Activated T-helper 1 cell treated with Interleukin-2 at 50 U/mL for 16 hours (primary cell): Measurements from ENCODE around the gene OR4F15.

Experiments used
- DNase-seq: peaks from one replicate; pipeline ENCODE4 v3.0.0-alpha.2; 2020; ENCODE audit warnings: low read depth

The OR4F15 gene

DNA sequence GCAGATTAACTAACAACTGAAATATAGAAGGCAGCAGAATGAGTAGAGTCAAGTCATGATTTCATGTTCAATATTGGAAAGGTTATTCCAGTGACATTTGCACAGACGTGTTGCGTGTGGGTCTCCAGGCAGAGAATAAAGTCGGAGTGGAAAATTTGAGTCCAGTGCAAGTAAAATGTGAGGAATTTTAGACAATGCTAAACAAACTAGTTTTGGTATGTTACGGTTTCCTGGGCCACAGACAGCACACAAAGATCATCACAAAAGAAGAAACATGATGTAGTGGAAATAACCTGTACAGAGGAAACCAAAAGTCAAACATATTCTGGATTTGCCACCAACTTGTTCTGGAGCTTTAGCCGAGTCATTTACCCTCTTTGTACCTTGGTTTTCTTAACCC, 8.3 kb upstream of the OR4F15 start:
- no peak for DNase-seq

DNA sequence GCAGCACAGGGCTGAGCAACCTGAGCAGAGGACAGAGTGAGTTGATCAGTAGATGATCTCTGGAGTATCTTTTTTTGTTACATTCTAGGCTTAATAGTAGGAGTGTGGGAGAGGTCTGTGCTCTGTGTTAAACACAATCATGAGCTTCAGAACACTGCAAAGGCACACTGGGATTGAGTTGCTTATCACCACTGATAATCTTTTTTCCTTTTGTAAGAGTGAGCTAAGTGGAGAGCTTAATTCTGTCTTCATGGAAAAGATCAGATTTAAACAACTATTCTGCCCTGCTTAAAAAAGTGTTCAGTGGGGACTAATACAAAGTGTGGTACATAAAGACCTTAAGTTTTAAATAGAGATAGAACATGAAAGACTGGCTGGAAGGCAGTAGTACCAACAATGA, 7.6 kb upstream of the OR4F15 start:
- no peak for DNase-seq

- DNase-seq: no peak
Measured at GRCh38 chr15:101804941-101805340, 7.1 kb upstream of the OR4F15 start.

- no peak for DNase-seq
Measured at GRCh38 chr15:101805605-101806345, 6.2 kb upstream of the OR4F15 start.

GRCh38 chr15:101807345-101807945, 4.6 kb upstream of the OR4F15 start:
- no peak for DNase-seq

DNA sequence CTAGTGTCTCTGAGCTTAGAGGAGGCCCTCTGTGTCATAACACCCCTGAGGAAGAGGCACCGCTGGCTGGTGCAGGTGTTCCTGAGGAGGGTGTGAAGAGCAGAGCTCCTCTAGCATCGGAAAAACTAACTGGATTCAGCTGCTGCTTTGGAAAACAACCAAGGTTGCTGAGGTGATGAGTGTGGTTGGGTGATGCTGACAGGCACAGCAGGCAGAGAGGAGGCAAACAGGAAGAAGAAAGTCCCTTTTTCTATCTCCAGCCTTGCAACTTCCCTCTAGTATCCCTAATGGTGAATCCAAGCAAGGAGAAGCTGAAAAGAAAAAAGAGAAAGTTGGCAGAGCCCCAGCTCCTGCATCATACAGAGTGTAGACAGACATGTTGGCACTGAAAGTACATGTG, 3.8 kb upstream of the OR4F15 start:
- DNase-seq: no peak

GRCh38 chr15:101810456-101810855, 1.5 kb upstream of the OR4F15 start:
- DNase-seq: no peak

DNA sequence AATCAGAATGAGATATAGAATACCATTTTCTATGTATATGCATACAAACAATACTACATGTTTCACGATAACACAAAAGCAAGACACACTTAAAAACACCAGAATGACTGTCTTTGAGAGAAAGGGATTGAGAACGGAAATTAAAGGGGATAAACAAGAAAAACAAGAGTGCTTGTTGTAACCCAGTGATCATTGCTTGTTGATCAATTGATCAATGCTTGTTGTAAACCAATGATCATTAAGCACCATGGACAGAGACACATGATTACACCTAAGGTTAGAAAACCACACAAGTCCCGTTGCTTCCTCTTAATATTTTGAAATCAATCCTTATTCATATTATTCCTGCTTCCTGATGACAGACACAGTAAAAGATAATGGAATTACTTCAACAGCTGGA, 1.1 kb upstream of the OR4F15 start:
- no peak for DNase-seq

GRCh38 chr15:101813803-101814534, 2.0 kb downstream of the OR4F15 start:
- DNase-seq: no peak

DNA sequence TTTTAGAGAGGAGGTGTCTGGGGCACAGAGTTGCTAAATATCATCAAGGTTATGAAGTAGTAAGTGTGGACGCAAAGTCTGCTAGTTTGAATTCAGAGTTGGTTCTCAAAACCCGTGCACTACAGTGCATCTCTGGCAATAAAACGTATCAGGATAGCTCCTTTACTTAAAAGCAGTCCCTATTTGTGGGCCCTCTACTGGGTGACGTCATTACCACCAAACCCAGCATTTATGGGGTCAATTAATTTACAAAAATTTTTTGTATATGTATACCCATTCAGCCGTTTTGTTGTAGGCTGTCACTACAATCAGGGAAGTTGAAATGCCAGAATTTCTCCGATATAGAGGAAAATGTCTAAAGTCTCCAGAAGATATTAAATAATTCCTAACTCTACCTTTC, 8.8 kb downstream of the OR4F15 start:
- DNase-seq: no peak

- no peak for DNase-seq
Measured at GRCh38 chr15:101827257-101827656, 15.3 kb downstream of the OR4F15 start.

GRCh38 chr15:101828774-101829173, 16.8 kb downstream of the OR4F15 start:
- DNase-seq: no peak

DNA sequence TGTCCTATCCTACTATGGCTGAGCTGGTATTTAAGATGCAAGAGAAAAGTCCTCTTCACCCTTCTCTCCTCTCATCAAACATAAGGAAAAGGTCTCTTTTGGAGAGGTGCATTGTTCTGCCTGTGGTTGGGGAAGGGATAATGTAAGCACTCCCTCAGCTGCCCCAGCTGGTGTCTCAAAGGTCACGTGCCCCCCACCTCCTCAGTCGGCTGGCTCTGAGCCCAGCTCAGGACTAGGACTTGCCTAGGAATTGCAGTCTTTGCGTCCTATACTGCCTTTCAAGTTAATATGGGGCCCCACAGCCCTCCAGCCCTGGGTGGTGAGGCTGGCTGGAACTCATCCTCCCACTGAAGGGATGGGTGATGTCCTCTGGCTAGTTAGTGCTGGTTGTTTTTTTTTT, 29.7 kb downstream of the OR4F15 start:
- DNase-seq: no peak

DNA sequence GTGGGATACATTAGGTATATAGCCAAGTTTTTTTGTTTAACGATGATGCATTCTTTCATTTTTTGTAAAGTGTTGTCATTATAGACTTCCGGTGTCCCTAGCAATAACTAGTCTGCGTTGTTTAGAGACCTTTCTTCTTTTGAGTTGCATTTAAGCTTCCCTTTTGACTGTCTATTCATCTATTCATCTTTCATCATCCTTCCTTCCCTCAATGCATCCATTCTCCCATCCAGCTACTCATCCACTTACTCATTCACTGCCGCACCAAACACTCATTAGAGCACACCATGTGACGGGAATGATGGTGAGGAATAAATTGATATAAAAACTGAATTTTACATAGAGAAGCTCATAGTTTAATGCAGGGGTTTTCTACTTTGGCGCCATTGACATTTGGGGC, 32.9 kb downstream of the OR4F15 start:
- DNase-seq: no peak

DNA sequence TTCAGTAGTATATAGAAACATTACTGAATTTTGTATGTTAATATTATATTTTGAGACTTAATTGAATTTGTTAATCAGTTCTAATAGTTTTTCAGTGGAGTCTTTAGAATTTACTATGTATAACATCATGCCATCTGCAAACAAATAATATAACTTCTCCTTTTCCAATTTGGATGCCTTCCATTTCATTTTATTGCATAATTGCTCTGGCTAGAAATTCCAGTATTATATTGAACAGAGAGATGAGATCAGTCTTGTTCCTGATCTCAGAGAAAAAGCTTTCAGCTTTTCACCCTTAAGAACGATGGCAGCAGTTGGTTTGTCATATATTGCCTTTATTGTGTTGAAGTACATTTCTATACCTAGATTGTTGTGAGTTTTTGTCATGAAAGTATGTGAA, 40.4 kb downstream of the OR4F15 start:
- DNase-seq: no peak
